Measurements from ENCODE around the gene ITM2A. TPM values are rescaled to one million over a fixed set of nuclear protein-coding genes. Genes with fewer than 3 reads are reported as not detected.

ITM2A gene
- total and polyA plus RNA-seq, 2 experiments from 2014 or later: 48.4 to 57.0 TPM

GRCh38 chrX:79369871-79370270 lies 2.7 kb upstream of the ITM2A start (continued):
- no peak for TF ChIP-seq ZNF462 (CRISPR knock-in tag; IDR thresholded peaks at IDR 0.05)

DNA sequence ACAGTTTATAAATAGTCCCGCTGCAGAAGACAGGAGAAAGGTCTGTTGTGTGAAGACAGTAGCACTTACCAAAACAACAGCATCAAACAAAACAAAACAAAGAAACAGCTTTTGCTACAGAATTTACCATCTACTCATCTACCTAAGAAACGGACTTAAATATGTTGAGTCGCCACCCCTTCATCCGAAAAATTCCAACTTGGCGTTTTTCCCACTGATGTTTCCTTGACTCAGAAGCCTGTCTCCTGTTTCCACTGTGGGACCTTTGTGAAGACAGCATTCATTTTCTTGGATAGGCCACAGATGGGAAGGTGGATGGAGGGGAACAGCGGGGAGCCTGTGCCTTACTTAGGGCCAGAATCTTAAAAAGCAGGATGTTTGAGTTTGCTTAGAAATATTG lies 1.3 kb upstream of the ITM2A start:
- Histone ChIP-seq H3K36me3 (ENCODE audit: insufficient read depth) (no peaks in the 10 kb centered on the region), H4K20me1 (replicated peaks; ENCODE audit: insufficient read depth) (no peaks in the 10 kb centered on the region), H3K79me2 (replicated peaks; ENCODE audit: insufficient read depth) (peaks cover 7% of the 10 kb centered on the region; the same call in 1 of the 2 replicates), H3K27me3 (ENCODE audit: insufficient read depth) (no peaks in the 10 kb centered on the region), H2AFZ (no peak overlapping the region), H3K9me2 (ENCODE audit: insufficient read depth) (no peaks in the 10 kb centered on the region), H3K4me3 (no peak overlapping the region), H3K27ac (ENCODE audit: low read depth) (no peak overlapping the region), H3F3A (replicated peaks; ENCODE audit: low read depth) (no peaks in the 10 kb centered on the region), H3K4me1 (ENCODE audit: insufficient read depth) (peaks cover 21% of the 10 kb centered on the region), H3K4me2 (no peak overlapping the region)
- ATAC-seq (no peak), DNase-seq (ENCODE audit: low spot score) (no peak)
- Mint-ChIP-seq H3K4me1 (peaks cover 26% of the 10 kb centered on the region), H3K9me3 (no peaks in the 10 kb centered on the region), H3K27ac (no peak overlapping the region), H3K27me3 (ENCODE audit: insufficient read depth, low read depth, poor library complexity) (no peaks in the 10 kb centered on the region), H3K36me3 (ENCODE audit: low read depth) (no peaks in the 10 kb centered on the region), H3K4me3 (no peak overlapping the region)
- TF ChIP-seq CREB1 (CRISPR knock-in tag; IDR thresholded peaks at IDR 0.05; ENCODE audit: low read depth) (no peak), ETS1 (IDR thresholded peaks at IDR 0.05) (no peak), ZNF331 (CRISPR knock-in tag; IDR thresholded peaks at IDR 0.05; ENCODE audit: low read depth) (no peak), POLR2AphosphoS5 (IDR thresholded peaks at IDR 0.05; ENCODE audit: low read depth) (no peak), ZNF114 (CRISPR knock-in tag; IDR thresholded peaks at IDR 0.05) (no peak), STAT1 (IDR thresholded peaks at IDR 0.05; ENCODE audit: unreplicated experiment) (no peak), JUNB (IDR thresholded peaks at IDR 0.05; ENCODE audit: unreplicated experiment) (no peak), NANOG (IDR thresholded peaks at IDR 0.05; ENCODE audit: borderline replicate concordance) (no peak), EZH2 (IDR thresholded peaks at IDR 0.05; ENCODE audit: low read depth, unreplicated experiment) (no peak)
- TF ChIP-seq, protein P1, sequence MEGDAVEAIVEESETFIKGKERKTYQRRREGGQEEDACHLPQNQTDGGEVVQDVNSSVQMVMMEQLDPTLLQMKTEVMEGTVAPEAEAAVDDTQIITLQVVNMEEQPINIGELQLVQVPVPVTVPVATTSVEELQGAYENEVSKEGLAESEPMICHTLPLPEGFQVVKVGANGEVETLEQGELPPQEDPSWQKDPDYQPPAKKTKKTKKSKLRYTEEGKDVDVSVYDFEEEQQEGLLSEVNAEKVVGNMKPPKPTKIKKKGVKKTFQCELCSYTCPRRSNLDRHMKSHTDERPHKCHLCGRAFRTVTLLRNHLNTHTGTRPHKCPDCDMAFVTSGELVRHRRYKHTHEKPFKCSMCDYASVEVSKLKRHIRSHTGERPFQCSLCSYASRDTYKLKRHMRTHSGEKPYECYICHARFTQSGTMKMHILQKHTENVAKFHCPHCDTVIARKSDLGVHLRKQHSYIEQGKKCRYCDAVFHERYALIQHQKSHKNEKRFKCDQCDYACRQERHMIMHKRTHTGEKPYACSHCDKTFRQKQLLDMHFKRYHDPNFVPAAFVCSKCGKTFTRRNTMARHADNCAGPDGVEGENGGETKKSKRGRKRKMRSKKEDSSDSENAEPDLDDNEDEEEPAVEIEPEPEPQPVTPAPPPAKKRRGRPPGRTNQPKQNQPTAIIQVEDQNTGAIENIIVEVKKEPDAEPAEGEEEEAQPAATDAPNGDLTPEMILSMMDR (conservative IDR thresholded peaks at IDR 0.05; ENCODE audit: low read depth in 2 of 2): no peak
